NCI-H1092 (cell line): ENCODE measurements around the gene MED9.

Experiments used
- DNase-seq: peaks from one replicate; lab custom pipeline; 2025; lab: John Stamatoyannopoulos, UW

Gene MED9

GRCh38 chr17:17516941-17517720, 40.3 kb downstream of the MED9 start:
- DNase-seq: no peak

DNA sequence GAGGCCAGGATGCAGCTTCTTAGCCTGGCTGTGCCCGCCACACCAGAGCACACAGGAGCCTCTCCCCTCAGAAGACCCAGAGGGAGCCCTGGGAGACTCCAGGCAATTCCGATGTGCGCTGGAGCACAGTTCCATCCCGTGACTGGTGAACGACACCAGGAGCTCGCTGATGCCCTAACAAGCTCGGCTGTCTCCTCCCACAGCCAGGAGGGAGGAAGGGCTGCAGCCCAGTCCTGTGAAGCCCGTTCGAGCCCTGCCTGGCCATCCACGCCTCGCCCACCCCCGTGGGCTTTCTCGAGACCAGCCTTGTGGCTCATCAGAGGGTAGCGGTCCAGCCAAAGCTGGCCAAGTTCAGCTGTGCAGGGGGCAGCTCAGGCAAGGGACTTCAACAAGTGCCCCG, 41.2 kb downstream of the MED9 start:
- no peak for DNase-seq

DNA sequence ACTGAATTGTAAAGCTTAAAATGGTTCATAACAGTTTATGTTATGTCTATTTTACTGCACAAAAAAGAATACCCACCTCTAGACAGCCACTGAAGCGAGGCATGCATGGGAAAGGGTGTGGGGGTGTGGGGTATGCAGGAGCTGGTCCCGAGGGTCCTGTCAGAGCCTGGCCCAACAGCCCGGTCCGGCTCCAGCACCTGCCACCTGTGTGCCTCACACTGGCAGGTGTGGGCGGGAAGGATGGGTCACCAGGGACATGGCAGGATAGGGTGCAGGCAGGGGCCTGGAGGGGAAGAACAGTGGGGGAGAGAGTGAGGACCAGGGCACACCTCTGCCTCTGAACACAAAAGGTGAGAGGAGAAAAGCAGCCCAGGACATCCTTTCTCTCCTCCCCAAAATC, 42.2 kb downstream of the MED9 start:
- no peak for DNase-seq

DNA sequence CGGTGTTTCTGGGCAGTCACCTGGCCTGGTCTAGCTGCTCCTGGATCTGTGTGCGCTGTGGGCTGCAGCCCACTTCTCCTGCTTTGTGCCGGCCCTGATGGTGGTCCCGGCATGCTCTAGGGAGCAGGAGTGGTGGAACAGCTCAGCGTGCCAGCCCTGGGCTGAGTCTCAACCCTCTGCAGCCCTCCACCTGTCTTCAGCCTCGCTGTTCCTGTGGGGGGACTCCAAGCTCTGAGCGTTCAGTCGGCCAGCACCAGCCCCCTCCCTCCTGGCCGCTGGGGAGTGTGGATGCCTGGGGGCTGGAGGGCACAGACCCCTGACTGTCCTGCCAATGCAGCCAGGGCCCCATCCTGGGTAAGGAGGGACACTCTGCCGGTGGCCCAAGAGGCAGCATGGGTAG, 43.1 kb downstream of the MED9 start:
- DNase-seq: no peak

GRCh38 chr17:17520599-17521232, 43.9 kb downstream of the MED9 start:
- no peak for DNase-seq

DNA sequence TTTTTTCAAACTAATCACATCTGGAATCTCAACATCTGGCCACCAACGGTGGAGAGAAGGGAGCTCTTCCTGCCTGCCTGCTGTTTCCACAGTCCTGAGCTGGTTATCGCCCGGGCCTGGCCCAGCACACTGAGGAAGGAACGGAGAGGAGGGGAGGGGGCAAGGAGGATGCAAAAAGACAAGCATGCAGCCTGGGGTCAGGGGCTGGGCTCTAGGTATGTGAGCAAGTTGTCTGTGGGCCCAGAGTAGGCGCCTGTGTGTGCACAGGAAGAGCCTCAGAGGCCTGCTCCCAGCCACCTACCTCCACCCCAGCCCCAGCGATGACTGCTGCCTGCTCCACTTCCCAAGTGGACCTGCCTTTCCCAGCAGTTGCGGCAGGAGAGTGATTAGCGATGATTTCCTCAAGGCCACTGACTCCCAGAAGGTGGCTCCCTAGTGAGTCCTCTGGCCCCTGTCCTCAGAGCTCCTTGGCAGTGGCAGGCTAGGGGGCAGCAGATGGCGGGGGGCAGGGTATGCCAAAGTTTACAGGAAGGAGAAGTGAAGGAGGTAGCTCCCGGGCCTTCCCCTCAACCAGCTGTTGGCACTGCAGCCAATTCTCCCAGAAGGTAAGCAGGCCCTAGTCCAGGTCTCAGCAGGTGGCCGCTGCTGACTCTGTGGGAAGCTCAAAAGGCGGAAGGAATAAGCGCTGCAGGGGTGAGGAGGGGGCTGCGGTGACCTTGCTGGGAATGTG, 46.4 kb downstream of the MED9 start:
- peak; percentile 76 for DNase-seq

DNA sequence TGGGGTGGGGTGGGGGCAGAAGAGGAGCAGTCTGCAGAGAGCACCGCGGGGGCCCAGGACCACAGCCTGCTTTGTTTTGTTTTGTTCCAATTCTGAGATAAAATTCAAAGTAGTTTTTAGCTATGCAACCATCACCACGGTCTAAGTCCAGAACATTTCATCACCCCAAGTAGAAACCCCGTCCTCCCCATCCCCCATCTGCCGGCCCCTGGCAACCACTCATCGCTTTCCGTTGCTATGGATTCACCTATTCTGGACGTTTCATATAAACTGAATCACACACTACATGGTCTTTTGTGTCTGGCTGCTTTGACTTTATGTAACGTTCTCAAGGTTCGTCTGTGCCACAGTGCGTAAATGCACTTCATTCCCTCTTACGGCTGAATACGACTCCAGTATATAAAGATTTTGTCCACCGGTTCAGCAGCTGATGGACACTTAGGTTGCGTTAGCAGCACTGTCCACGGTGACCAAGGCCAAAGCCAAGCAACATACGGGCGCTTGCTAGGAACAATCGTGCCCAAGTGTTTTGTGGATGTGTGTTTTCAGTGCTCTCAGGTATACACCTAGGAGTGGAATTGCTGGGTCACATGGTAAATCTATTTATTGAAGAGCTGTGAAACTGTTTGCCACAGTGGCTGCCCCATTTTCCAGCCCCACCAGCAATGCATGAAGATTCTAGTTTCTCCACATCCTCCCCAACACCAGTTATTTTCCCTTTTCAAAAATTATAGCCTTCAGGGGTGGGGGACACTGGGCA, 47.1 kb downstream of the MED9 start:
- no peak for DNase-seq

- DNase-seq: peak; percentile 51
These were observed 48.5 kb downstream of the MED9 start for GRCh38 chr17:17525311-17525710.

DNA sequence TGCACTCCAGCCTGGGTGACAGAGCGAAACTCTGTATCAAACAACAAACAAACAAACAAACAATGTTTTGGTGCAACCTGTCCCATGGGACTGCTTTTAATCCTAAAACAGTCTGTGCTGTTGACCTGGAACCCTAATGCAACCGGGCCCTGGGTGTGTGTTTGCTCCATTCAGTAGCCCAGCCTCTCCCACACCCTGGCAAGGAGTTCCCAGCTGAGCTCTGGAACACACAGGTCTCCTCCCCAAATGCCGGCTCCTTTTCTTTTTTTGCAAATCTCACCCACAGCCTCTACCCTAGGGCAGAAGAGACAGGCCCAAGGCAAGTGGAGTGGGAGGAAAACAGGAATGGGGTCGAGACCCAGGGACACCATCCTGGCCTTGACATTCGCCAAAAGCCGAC, 49.2 kb downstream of the MED9 start:
- no peak for DNase-seq

DNA sequence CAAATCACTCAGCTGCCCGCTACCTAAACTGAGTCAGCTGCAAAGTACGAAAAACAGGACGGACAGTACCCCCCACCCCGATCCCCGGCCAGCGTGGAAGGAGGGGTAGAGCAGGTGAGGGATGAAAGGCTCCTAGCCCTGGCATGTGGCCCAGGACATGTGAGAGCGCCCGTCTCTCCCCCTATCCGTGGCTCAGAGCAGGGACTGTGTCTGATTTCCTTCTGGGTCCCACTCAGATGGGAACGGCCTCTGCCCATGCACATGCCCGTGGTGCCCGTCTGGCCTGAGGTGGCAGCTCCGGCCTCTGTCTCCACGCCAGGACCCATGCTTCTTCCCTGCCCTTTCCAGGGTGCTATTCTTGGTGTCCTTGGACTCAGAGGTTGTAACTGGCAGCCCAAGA, 49.6 kb downstream of the MED9 start:
- peak; percentile 50 for DNase-seq

- no peak for DNase-seq
These were observed 50.7 kb downstream of the MED9 start for GRCh38 chr17:17527534-17527933.

DNA sequence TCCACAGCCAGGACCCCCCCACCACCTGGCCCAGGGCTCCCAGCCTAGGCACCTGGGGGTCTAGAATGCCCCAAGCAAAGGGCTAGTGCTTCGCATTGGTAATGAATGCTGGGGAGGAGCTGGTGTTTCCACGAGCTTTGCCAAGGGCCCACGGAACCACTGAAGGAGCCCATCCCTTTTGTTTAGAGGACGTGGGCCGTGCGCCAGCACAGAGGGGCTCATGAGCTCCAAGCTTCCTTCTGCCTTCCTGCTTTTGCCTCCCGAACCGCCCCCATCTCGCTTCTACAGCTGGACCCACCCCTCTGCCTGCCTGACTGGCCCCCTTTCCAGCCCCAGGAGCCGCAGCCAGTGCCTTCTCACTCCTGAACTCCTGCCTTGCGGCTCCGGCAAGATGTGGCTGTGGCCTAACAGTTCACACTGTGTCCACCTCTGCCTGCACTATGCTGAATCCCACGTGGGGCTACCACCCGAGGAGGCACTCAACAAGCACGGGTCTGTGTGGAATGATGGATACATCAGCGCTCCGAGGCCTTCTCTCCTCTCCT, 51.2 kb downstream of the MED9 start:
- DNase-seq: no peak

DNA sequence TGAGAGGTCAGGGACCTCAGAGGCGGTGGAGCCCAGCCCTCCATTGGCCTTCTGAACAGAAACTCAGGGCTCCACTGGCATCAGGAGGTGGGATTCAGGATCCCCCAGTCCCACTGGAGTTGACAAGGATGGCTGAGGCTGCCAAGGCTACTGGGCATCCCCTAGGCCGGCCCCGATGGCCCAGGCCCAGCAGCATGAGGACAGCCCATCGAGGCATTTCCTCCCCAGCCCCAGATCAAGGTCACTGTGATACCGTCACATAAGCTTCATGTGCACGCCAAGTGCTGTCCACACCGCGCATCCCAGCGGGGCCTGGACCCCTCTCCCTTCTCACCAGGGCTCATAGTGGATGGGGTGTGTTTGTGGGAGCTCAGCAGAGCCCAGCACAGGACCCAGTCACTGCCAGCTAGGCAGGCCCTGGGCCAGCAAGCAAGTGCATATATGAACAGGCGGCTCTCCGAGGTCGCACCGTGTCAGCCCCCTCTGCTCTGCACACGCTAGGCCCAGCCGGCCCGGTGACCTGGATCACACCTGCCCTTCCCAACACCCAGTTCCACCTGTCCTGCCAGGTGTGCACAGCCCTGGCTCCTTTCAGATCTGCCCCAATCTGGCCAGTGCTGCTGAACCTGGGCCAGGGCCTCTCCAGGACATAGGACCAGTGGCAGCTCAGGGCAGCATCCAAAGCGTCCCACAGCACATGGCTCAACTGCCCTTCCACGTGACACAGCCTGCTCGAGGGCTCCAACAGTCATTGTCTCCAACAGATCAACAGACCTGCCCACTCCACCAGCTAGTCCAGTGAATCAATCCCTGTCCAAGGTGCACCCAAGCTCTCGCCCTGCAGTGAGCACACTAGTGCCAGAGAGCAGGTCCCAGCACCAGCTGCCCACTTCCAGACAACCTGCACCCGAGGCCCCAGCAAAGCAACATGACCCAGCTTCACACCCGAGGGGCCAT, 52.2 kb downstream of the MED9 start:
- DNase-seq: no peak

DNA sequence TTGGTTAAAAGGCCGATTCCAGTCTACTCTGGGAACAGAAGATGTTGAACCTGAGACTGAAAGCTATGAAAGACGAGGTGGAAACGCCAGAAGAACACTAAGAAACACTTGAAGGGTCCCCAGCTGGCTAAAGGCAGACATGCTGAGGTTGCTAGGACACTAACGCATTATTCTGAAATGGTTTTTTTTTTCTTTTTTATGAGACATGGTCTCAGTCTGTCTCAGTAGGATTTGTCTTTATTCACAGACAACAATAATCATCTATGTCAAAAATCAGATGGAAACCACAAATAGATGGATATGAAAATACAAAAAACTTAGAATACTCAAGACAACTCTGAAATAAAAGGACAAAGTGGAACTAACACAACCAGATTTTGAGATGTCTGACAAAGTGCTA, 54.4 kb downstream of the MED9 start:
- no peak for DNase-seq

DNA sequence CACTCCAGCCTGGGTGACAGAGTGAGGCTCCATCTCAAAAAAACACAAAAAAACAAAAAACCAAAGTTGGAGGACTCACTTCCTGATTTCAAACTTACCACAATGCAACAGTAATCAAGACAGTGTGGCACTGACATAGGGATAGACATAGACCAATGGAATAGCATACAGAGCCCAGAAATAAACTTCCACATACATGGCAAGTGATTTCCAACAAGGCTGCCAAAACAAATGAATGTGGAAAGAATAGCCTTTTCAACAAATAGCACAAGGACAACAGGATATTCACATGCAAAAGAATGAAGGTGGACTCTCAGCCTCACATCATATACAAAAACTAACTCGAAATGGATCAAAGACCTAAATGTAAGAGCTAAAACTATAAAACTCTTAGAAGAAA, 56.2 kb downstream of the MED9 start:
- DNase-seq: no peak

DNA sequence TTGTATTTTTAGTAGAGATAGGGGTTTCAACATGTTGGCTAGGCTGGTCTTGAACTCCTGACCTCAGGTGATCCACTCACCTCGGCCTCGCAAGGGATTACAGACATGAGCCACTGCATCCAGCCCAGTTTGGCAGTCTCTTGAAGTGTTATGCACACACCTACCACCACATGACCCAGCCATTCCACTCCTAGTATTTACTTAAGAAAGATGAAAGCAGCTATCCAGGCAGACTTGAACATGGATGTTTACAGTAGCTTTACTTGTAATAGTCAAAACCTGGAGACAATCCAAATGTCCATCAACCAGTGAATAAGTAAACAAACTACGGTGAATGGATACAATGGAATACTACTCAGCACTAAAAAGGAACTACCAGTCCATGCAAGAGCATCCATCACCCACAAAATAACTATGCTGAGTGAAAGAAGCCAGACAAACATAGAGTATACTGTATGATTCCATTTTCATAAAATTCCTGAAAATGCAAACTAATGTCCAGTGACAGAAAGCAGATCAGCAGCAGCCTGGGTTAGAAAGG, 57.2 kb downstream of the MED9 start:
- no peak for DNase-seq

DNA sequence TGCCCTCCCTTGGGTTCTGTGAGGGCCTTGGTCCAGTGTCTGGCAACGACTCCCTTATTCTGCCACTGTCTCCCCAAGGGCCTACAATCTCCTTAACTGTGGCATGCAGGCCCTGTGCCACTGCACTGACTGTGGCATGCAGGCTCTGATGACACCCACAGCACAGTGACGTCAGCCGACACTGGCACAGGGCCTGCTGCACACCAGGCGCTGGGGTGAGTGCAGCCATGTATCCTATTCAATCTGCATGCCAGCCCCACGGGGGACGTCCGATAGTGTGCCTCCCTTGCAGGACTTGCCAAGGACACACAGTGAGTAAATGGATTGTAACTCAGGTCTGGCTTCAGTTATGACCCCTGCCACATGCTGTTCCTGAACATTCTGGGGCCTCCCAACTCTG, 59.2 kb downstream of the MED9 start:
- DNase-seq: no peak

DNA sequence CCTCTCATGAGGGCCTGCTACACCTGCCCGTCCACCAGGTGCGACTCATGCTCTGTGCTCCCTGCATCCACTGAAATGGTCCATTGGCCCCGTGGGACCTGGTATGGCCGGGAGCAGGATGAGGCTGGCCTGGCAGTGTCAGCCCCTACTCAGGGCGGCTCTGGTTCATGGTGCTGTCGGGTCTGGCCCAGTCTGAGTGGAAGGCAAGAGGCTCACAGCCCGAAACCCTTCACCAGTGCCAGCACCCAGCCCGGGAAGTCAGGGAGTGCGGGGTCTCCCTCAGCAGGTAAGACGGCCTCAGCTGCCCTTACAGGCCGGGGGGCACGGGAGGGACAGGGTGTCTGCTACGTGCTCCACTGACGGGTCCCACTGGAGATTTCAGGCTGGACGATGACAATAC, 59.9 kb downstream of the MED9 start:
- no peak for DNase-seq

- no peak for DNase-seq
These were observed 60.7 kb downstream of the MED9 start for GRCh38 chr17:17537311-17538099.
